ENCODE results near the gene BPIFB1.

GRCh38 chr20:33282196-33282934, 649 bp upstream of the BPIFB1 start:
- no peak for TF ChIP-seq POLR2AphosphoS5 (IDR thresholded peaks at IDR 0.05)
- TF ChIP-seq EP300 (IDR thresholded peaks at IDR 0.05), result no peak

All from sigmoid colon (tissue), 4 donors.